ENCODE data around the gene ZCCHC13.
"Not testable (repeated sequence)": the region's sequence is repeated elsewhere in the genome, so short reads cannot be mapped to it uniquely, and the experiment has no call there.

Gene ZCCHC13

DNA sequence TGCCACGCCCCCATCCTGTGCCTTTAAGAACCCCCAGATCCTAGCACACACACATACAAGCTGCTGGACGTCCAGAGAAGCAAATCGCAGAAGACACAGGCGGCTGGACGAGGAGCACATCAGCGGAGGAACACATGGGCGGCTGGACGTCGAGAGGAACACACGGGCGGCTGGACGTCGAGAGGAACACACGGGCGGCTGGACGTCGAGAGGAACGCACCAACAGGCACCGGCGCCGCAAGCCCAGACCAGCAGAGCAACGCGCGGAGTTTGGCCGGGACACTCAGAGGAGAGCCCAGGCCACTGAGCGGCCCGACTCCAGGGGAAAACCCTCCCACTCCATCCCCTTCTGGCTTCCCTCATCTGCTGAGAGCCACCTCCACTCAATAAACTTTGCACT is 17.2 kb downstream of the ZCCHC13 start:
- DNase-seq (ENCODE audit: low read depth in 2 of 2) = no peak

DNA sequence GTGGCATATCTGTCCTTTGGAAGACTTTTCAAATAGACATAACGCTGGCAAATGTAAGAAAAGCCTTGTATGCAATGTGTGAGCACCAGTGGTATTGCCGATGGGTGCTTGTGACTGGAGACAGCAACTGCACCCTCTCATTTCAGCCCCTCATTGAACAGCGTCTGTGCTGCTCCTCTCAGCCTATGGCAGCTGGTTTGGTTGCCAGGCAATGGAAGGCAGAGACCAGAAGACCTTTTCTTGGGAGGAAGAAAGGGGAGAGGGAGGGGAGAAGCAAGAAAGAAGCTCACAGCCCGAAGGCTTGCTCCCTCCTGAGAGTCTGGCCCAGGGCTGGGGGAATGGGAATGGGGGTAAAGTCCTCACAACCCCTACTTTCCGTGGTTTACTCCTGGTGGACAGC is 20.2 kb downstream of the ZCCHC13 start:
- DNase-seq (ENCODE audit: low read depth in 2 of 2) = no peak

- no peak for DNase-seq (ENCODE audit: low read depth in 2 of 2)
Observed at GRCh38 chrX:74325130-74326059, 21.4 kb downstream of the ZCCHC13 start.

DNA sequence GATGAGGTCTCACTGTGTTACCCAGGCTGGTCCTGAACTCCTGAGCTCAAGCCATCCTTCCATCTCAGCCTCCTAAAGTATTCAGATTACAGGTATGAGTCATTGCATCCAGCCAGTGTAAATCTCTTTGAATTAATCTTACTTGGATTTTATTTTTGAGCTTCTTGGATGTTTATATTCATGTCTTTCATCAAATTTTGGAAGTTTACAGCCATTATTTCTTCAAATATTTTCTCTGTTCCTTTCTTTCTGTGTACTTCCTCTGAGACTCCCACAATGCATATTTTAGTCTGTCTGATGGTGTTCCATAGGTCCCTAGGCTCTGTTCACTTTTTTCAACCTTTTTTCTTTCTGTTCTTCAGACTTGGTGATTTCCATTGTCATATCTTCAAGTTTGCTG is 34.9 kb downstream of the ZCCHC13 start:
- DNase-seq (ENCODE audit: low read depth in 2 of 2) = no peak

GRCh38 chrX:74340051-74340450 is 36.1 kb downstream of the ZCCHC13 start:
- DNase-seq (ENCODE audit: low read depth in 2 of 2) = no peak

DNA sequence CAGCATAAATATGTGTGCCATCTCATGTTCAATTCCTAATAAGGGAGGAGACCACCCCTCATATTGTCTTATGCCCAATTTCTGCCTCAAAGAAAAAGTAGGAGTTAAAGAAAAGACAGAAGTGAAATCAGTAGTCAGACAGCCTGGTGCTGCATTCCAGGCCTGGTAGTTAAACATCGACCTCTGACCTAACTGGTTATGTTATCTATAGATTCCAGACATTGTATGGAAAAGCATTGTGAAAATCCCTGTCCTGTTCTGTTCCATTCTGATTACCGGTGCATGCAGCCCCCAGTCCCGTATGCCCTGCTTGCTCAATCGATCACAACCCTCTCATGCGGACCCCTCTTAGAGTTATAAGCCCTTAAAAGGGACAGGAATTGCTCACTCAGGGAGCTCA is 38.2 kb downstream of the ZCCHC13 start:
- DNase-seq (ENCODE audit: low read depth in 2 of 2) = not testable (repeated sequence)

GRCh38 chrX:74343343-74344279 is 39.6 kb downstream of the ZCCHC13 start:
- DNase-seq (ENCODE audit: low read depth in 2 of 2) = peak in 1 of 2 donors; percentile 7

DNA sequence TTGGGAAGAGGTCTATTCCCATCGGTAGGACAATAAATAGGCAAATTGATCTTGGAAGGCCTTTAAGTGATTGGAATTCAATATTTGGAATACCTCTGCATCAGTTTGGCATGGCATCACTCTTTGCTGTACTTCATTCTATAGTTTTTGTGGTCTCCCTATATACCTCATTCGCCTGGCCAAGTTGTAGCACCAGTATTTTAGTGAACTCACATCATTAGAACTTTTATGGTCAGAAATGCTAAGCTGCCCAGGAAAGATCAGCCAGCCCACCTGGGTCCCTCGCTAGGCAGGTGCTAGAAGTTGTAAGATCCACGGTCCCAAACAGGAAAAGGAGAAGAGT is 40.3 kb downstream of the ZCCHC13 start:
- DNase-seq (ENCODE audit: low read depth in 2 of 2) = no peak

DNA sequence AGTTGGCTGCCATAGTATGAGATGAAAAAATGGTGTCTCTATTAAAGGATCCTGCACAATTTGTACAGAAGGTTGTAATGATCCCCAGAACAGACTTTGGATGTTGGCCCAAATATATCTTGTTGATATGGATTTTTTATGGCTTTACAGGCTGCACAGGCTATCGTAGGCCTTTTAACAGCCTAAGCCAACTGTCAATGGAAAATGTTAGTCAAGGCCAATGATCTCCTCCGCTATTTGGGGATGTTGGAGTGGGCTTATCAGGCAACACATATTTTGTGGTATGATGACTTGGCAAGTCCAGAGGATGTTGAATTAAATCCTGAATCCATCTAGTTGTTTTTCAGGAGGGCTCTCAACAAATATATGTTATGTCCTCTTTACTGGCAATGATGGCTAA is 42.1 kb downstream of the ZCCHC13 start:
- no peak for DNase-seq (ENCODE audit: low read depth in 2 of 2)

DNA sequence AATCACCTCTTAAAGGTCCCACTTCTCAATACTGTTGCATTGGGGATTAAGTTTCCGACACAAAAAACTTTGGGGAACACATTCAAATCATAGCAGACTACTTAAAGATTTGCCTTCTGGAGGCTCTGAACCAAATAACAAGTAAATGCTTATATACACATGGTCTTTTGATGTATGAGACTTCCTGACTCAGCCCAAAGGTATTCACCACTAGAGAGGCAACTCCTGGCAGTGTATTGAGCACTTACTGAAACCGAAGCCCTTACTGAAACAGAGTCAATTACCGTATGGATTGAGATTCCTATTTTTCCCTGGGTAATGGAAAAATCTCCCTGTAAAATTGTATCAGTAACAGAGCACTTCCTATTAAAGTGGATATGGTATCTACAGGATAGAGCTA is 45.4 kb downstream of the ZCCHC13 start:
- DNase-seq (ENCODE audit: low read depth in 2 of 2) = no peak

DNA sequence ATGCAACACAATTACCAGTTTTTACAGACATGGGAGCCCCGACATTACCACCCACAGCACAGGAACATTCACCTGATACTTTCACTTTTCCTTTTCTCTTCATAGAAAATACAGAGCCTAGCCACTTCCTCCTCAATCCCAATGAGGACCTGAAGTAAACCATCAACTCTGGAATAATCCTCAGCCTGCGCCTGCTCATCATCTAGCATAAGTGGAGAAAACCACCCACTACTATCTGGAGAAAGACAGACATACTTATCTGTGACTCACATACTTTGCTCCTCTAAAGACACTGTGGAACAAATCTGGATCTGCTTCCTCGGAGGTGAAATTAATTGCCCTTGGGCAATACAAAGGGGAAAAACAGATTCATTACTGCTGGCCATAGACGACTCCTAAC is 47.8 kb downstream of the ZCCHC13 start:
- DNase-seq (ENCODE audit: low read depth in 2 of 2) = no peak

DNA sequence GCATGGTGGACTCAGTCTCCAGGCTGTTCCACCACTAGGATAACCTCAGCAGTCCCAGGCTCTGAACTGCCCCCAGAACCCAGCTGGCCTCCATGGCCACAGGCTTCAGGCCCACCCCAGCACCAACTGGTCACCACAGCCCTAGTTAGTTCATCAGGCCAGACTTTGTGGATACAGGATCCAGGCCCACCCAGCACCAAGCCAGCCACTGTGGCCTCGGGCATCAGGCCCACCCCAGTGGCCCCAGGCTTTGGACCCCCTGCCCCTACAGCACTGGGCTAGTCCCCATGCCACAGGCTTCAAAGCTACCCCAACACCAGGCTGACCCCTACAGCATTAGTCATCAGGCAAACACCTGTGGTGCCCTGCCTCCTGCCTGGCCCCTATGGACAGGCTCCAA is 50.0 kb downstream of the ZCCHC13 start:
- no peak for DNase-seq (ENCODE audit: low read depth in 2 of 2)

Measured in stimulated activated CD8-positive, alpha-beta memory T cell treated with anti-CD3 and anti-CD28 coated beads, Interleukin-15, amount 100 ng/mL, for 48 hours (primary cell).